Liver (tissue), 9 donors: ENCODE results near the gene TTYH3. TPM values are rescaled to one million over a fixed set of nuclear protein-coding genes. Genes with fewer than 3 reads are reported as not detected.

Experiments
- DNase-seq: peaks from one replicate; pipeline ENCODE4 v3.0.0-alpha.2; 2017; ENCODE audit warnings: low spot score
- H3K27ac ChIP-seq, 2 donors: one replicate each; pipeline ENCODE4 v1.7.0; 2013; ENCODE audit warnings: inconsistent platforms in 2 of 2, low read length in 2 of 2, control low read depth in 1 of 2, low read depth in 1 of 2, mild to moderate bottlenecking in 1 of 2
- H3K27me3 ChIP-seq, 4 donors: one replicate each; pipeline versions ENCODE4 v1.6.1 to v1.7.0; 2013; ENCODE audit warnings: low read length in 3 of 4, inconsistent platforms in 1 of 4, mild to moderate bottlenecking in 1 of 4, moderate library complexity in 1 of 4; ENCODE audit not compliant: control insufficient read depth in 4 of 4, insufficient read depth in 4 of 4
- H3K36me3 ChIP-seq, 4 donors: one replicate each; pipeline versions ENCODE4 v1.6.1 to v1.7.0; 2013; ENCODE audit warnings: low read length in 3 of 4, mild to moderate bottlenecking in 3 of 4, low read depth in 1 of 4, moderate library complexity in 1 of 4; ENCODE audit not compliant: control insufficient read depth in 4 of 4, insufficient read depth in 3 of 4
- H3K4me1 ChIP-seq, 4 donors: one replicate each; pipeline versions ENCODE4 v1.6.1 to v1.7.0; 2013; ENCODE audit warnings: low read length in 3 of 4, mild to moderate bottlenecking in 3 of 4, moderate library complexity in 1 of 4; ENCODE audit not compliant: control insufficient read depth in 4 of 4, insufficient read depth in 4 of 4
- H3K4me3 ChIP-seq, 3 donors: one replicate each; pipeline versions ENCODE4 v1.6.1 to v1.7.0; 2013; ENCODE audit warnings: low read length in 3 of 3, control low read depth in 1 of 3, low read depth in 1 of 3, mild to moderate bottlenecking in 1 of 3
- H3K9ac ChIP-seq, 2 donors: one replicate each; pipeline ENCODE4 v1.7.0; 2013; ENCODE audit warnings: low read length in 2 of 2, mild to moderate bottlenecking in 2 of 2, moderate library complexity in 2 of 2, control low read depth in 1 of 2, low read depth in 1 of 2
- H3K9me3 ChIP-seq, 4 donors: one replicate each; pipeline versions ENCODE4 v1.6.1 to v1.7.0; 2013; ENCODE audit warnings: low read length in 3 of 4; ENCODE audit not compliant: control insufficient read depth in 4 of 4
- EGR1 ChIP-seq, 2 donors: IDR thresholded peaks; 2 replicates each; pipeline ENCODE4 v1.6.1; 2016 to 2018; ENCODE audit warnings: antibody characterized with exemption in 2 of 2, low read depth in 2 of 2
- FOXA1 ChIP-seq: IDR thresholded peaks from 2 replicates; pipeline ENCODE4 v1.6.1; 2016; ENCODE audit warnings: antibody characterized with exemption
- FOXA2 ChIP-seq: IDR thresholded peaks from 2 replicates; pipeline ENCODE4 v1.6.1; 2016; ENCODE audit warnings: antibody characterized with exemption
- GABPA ChIP-seq, 2 donors: IDR thresholded peaks in 1 of 2; conservative IDR thresholded peaks in 1 of 2; 2 replicates each; pipeline ENCODE4 v1.6.1; 2016; ENCODE audit warnings: antibody characterized with exemption in 2 of 2, mild to moderate bottlenecking in 1 of 2, moderate library complexity in 1 of 2
- HNF4A ChIP-seq, 2 donors: conservative IDR thresholded peaks; 2 replicates each; pipeline ENCODE4 v1.6.1; 2016; ENCODE audit warnings: antibody characterized with exemption in 2 of 2, mild to moderate bottlenecking in 2 of 2
- HNF4G ChIP-seq: IDR thresholded peaks from 2 replicates; pipeline ENCODE4 v1.6.1; 2016; ENCODE audit warnings: antibody characterized with exemption
- JUND ChIP-seq, 2 donors: IDR thresholded peaks; 2 replicates each; pipeline ENCODE4 v1.6.1; 2016; ENCODE audit warnings: antibody characterized with exemption in 2 of 2
- MAX ChIP-seq: IDR thresholded peaks from 2 replicates; pipeline ENCODE4 v1.6.1; 2016; ENCODE audit warnings: antibody characterized with exemption
- NR2F2 ChIP-seq: IDR thresholded peaks from 2 replicates; pipeline ENCODE4 v1.6.1; 2016; ENCODE audit warnings: antibody characterized with exemption
- RAD21 ChIP-seq, 2 donors: IDR thresholded peaks; 2 replicates each; pipeline ENCODE4 v1.6.1; 2016; ENCODE audit warnings: antibody characterized with exemption in 2 of 2, mild to moderate bottlenecking in 2 of 2
- REST ChIP-seq: IDR thresholded peaks from 2 replicates; pipeline ENCODE4 v1.6.1; 2016; ENCODE audit warnings: antibody characterized with exemption, mild to moderate bottlenecking
- RXRA ChIP-seq, 2 donors: IDR thresholded peaks; 2 replicates each; pipeline ENCODE4 v1.6.1; 2017 to 2018; ENCODE audit warnings: antibody characterized with exemption in 2 of 2, mild to moderate bottlenecking in 1 of 2
- SP1 ChIP-seq: IDR thresholded peaks from 2 replicates; pipeline ENCODE4 v1.6.1; 2018; ENCODE audit warnings: antibody characterized with exemption, mild to moderate bottlenecking
- TAF1 ChIP-seq: conservative IDR thresholded peaks from 2 replicates; pipeline ENCODE4 v1.6.1; 2016; ENCODE audit warnings: antibody characterized with exemption, mild to moderate bottlenecking
- YY1 ChIP-seq: IDR thresholded peaks from 2 replicates; pipeline ENCODE4 v1.6.1; 2016; ENCODE audit warnings: antibody characterized with exemption, mild to moderate bottlenecking
- WGBS: extraction: QIAGEN DNeasy Blood & Tissue Kit; methylation state at CpG from one replicate; pipeline ENCODE4 v1.1.7; 2013; 5-methylcytosine and 5-hydroxymethylcytosine counted together
- polyA plus RNA-seq, 2 donors: library from polyadenylated mRNA; stranded (reverse) in 1 of 2; unstranded in 1 of 2; fragments of 200-250 nt in 1 of 2; fragments of >200 nt in 1 of 2; fragmentation: Nextera tagmentation in 1 of 2; extraction: Ambion mirVana in 1 of 2; gene quantifications; one replicate each; pipeline versions ENCODE4 v1.2.1 to v1.2.3, GENCODE V29; 2013 to 2015
- total RNA-seq, 2 donors: library from RNA; depleted of rRNA; stranded (reverse); fragments of >200 nt; gene quantifications; one replicate each; pipeline ENCODE4 v1.2.3, GENCODE V29; 2014
- TF ChIP-seq, protein P1 (sequence below): IDR thresholded peaks from 2 replicates; pipeline ENCODE4 v1.6.1; 2016; ENCODE audit warnings: antibody characterized with exemption
- TF ChIP-seq, protein P2 (sequence below): IDR thresholded peaks from 2 replicates; pipeline ENCODE4 v1.6.1; 2016; ENCODE audit warnings: antibody characterized with exemption
- TF ChIP-seq, protein P3 (sequence below): fragments of 150-350 bp; IDR thresholded peaks from 2 replicates; pipeline ENCODE4 v1.5.1; 2017; ENCODE audit warnings: improper control_type of control experiment, low read depth, low read length; ENCODE audit not compliant: missing input control
- donor health status: healthy.
- donor health status: healthy.
- donor health status: healthy.
- donor health status: healthy.
- donor health status: healthy.

TTYH3 gene
- total and polyA plus RNA-seq, 4 donors: 8.2 to 19.6 (median 17.4) TPM

DNA sequence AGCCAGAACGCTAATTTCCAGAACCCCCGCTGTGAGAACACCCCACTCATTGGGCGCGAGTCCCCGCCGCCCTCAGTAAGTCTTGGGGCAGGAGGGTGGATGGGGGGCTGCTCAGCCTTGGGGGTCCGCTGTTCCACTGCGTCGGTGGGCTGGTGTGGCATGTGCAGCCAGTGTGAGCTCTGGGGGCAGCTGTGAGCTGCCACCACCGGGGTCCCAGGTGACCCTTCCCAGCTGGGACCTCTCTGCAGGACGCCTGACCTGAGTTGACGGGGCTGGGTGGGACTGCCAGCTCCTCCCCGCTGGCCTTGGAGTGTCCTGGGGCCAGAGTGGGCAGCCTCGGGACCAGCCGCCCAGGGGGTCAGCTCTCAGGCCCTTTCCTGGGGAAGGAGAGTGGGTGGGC is 27.2 kb downstream of the TTYH3 start:
- Histone ChIP-seq H3K27ac (no peak overlapping the region), H3K4me1 (peaks cover 13 to 33% (median 23%) of the 10 kb centered on the region in 4 donors), H3K27me3 (no peaks in the 10 kb centered on the region), H3K4me3 (no peak overlapping the region), H3K36me3 (peaks cover 0 to 11% (median 4%) of the 10 kb centered on the region in 4 donors), H3K9me3 (no peaks in the 10 kb centered on the region), H3K9ac (no peak overlapping the region)
- no peak for TF ChIP-seq NR2F2
- no peak for TF ChIP-seq FOXA1
- TF ChIP-seq JUND (IDR thresholded peaks at IDR 0.05): no peak
- TF ChIP-seq, protein P1, sequence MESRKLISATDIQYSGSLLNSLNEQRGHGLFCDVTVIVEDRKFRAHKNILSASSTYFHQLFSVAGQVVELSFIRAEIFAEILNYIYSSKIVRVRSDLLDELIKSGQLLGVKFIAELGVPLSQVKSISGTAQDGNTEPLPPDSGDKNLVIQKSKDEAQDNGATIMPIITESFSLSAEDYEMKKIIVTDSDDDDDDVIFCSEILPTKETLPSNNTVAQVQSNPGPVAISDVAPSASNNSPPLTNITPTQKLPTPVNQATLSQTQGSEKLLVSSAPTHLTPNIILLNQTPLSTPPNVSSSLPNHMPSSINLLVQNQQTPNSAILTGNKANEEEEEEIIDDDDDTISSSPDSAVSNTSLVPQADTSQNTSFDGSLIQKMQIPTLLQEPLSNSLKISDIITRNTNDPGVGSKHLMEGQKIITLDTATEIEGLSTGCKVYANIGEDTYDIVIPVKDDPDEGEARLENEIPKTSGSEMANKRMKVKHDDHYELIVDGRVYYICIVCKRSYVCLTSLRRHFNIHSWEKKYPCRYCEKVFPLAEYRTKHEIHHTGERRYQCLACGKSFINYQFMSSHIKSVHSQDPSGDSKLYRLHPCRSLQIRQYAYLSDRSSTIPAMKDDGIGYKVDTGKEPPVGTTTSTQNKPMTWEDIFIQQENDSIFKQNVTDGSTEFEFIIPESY: no peak
- no peak for TF ChIP-seq TAF1
- TF ChIP-seq RXRA (IDR thresholded peaks at IDR 0.05): no peak
- TF ChIP-seq FOXA2: no peak
- no peak for TF ChIP-seq GABPA (IDR thresholded peaks at IDR 0.05 in 1 of 2, conservative IDR thresholded peaks at IDR 0.05 in 1 of 2)
- no peak for TF ChIP-seq MAX
- TF ChIP-seq RAD21 (IDR thresholded peaks at IDR 0.05): no peak
- no peak for TF ChIP-seq HNF4G
- TF ChIP-seq, protein P2, sequence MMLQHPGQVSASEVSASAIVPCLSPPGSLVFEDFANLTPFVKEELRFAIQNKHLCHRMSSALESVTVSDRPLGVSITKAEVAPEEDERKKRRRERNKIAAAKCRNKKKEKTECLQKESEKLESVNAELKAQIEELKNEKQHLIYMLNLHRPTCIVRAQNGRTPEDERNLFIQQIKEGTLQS: no peak
- TF ChIP-seq YY1: no peak
- no peak for TF ChIP-seq EGR1 (IDR thresholded peaks at IDR 0.05; ENCODE audit: low read depth in 2 of 2)
- TF ChIP-seq HNF4A (conservative IDR thresholded peaks at IDR 0.05): no peak
- TF ChIP-seq REST: no peak
- TF ChIP-seq, protein P3, sequence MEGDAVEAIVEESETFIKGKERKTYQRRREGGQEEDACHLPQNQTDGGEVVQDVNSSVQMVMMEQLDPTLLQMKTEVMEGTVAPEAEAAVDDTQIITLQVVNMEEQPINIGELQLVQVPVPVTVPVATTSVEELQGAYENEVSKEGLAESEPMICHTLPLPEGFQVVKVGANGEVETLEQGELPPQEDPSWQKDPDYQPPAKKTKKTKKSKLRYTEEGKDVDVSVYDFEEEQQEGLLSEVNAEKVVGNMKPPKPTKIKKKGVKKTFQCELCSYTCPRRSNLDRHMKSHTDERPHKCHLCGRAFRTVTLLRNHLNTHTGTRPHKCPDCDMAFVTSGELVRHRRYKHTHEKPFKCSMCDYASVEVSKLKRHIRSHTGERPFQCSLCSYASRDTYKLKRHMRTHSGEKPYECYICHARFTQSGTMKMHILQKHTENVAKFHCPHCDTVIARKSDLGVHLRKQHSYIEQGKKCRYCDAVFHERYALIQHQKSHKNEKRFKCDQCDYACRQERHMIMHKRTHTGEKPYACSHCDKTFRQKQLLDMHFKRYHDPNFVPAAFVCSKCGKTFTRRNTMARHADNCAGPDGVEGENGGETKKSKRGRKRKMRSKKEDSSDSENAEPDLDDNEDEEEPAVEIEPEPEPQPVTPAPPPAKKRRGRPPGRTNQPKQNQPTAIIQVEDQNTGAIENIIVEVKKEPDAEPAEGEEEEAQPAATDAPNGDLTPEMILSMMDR: no peak
- no peak for TF ChIP-seq SP1
- DNase-seq: no peak
- 96% methylated on average over 15 of the region's 15 CpGs for WGBS
